Embryonic facial prominence (tissue), 1 donor: ENCODE data around the gene MTX1.

ENCODE experiments used
- DNase-seq: peaks from one replicate; pipeline ENCODE4 v3.0.0-alpha.2; 2016; ENCODE audit errors: extremely low spot score

MTX1 gene

DNA sequence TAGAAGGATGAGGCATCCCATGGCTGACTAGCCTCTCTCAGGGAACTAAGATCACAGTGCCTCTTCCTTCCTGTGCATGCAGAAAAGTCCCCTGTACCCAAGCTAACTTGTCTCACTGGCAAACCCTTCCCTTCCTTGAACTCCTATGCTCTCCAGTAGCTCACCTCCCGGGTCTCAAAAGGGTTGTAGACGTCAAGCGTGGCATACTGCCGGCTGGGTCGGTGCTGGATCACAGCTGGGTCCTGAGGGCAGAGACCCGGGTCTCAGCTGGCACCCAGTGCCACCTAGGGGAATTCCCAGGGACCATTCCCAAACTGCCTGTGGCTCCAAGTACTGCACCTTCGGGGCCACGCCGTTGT is 53.0 kb downstream of the MTX1 start:
- DNase-seq, result no peak

DNA sequence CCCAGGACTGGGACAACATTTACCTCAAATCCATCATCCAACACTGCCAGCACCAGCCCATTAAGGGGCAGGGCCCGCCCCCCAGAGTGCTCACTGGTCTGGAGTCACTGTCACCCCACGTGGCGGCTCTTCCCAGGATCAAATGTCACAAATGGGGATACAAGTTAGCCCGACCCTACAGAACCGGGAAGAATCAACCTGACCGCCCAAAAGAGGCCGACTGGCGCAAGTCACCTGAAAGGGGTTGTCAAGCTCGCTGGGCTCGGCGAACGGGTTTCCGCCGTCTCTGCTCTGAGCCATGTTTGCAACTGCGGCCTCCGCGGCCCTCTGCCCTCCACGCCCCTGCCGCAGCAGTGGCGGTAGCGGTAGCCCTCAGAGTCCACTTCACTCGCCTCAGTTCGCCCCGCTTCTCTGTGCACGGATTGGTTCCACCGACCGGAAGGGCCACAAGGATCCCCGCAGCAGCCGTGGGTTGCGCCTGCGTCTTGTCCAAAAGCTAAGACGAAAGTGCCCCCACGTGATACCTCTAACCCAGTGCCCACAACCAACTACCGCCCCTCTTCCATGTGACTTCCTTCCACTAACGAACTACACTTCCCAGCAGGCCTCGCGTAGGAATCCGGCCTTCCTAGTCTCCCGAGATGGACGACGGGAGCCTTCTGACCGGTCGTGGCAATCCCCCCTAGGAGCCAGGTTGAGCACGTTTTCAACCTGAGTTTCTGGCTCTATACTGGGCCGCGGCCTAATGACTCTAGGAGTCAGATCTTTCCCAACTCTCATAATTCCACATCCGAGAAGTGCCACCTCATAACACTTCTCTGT is 53.6 kb downstream of the MTX1 start, which contains the start of gene SCAMP3:
Gene SCAMP3, minus strand, starts transcription at position 509 of the 822 bp plus-strand sequence. Its CDS starts 209 bp downstream, at position 300.
- DNase-seq, result peak; percentile 93

DNA sequence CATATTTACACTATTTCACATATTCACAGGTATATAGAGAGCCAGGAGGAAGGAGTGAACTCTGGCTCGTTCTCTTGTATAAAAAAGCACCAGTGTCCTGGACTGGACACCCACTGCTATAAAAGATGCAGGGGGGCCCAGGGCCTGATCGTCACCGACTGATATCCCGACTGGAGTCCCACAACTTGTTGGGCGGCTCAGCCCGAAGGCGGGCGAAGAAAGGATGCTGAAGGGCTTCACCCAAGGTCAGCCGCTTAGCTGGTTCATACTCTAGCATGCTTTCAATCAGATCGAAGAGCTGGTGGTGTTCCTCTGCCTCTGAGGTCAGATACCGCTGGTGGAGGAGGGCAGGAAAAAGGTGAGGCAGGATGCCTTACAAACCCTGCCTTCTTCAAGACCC is 54.6 kb downstream of the MTX1 start:
- DNase-seq, result no peak
